ENCODE data around the gene SUPT3H.

- TF ChIP-seq POLR2A (IDR thresholded peaks at IDR 0.05) (no peak), CTCF (IDR thresholded peaks at IDR 0.05) (no peak)
Observed at GRCh38 chr6:45382391-45382790, 4.7 kb upstream of the SUPT3H start.
